ENCODE data around the gene ALK.

The ALK gene

GRCh38 chr2:29878898-29879297, 42.5 kb downstream of the ALK start:
- Histone ChIP-seq H3K4me1 (ENCODE audit: control insufficient read depth in 1 of 2, insufficient read depth in 1 of 2, low read depth in 1 of 2, low read length in 1 of 2) (no peaks in the 10 kb centered on the region), H3K27me3 (no peaks in the 10 kb centered on the region), H3K4me3 (ENCODE audit: low read depth in 1 of 2, low read length in 1 of 2) (no peak overlapping the region), H3K27ac (no peak overlapping the region), H3K36me3 (no peaks in the 10 kb centered on the region), H3K9me3 (no peaks in the 10 kb centered on the region)
- no peak for TF ChIP-seq CTCF (IDR thresholded peaks at IDR 0.05)

GRCh38 chr2:29876374-29876773, 45.0 kb downstream of the ALK start:
- H3K4me3 ChIP-seq (ENCODE audit: low read depth in 1 of 2, low read length in 1 of 2): no peak overlapping the region
- H3K36me3 ChIP-seq: no peaks in the 10 kb centered on the region
- no peak for TF ChIP-seq CTCF (IDR thresholded peaks at IDR 0.05)
- no peaks in the 10 kb centered on the region for H3K9me3 ChIP-seq
- no peaks in the 10 kb centered on the region for H3K4me1 ChIP-seq (ENCODE audit: control insufficient read depth in 1 of 2, insufficient read depth in 1 of 2, low read depth in 1 of 2, low read length in 1 of 2)
- no peak overlapping the region for H3K27ac ChIP-seq
- no peaks in the 10 kb centered on the region for H3K27me3 ChIP-seq

- H3K27ac ChIP-seq: no peak overlapping the region
- no peak for TF ChIP-seq CTCF (IDR thresholded peaks at IDR 0.05)
- no peaks in the 10 kb centered on the region for H3K9me3 ChIP-seq
- H3K4me3 ChIP-seq (ENCODE audit: low read depth in 1 of 2, low read length in 1 of 2): no peak overlapping the region
- H3K36me3 ChIP-seq: no peaks in the 10 kb centered on the region
- H3K4me1 ChIP-seq (ENCODE audit: control insufficient read depth in 1 of 2, insufficient read depth in 1 of 2, low read depth in 1 of 2, low read length in 1 of 2): no peaks in the 10 kb centered on the region
- no peaks in the 10 kb centered on the region for H3K27me3 ChIP-seq
Measured at GRCh38 chr2:29874745-29875144, 46.6 kb downstream of the ALK start.

- H3K27me3 ChIP-seq: no peaks in the 10 kb centered on the region
- TF ChIP-seq CTCF (IDR thresholded peaks at IDR 0.05): no peak
- H3K4me3 ChIP-seq (ENCODE audit: low read depth in 1 of 2, low read length in 1 of 2): no peak overlapping the region
- H3K36me3 ChIP-seq: no peaks in the 10 kb centered on the region
- H3K9me3 ChIP-seq: no peaks in the 10 kb centered on the region
- H3K27ac ChIP-seq: no peak overlapping the region
- H3K4me1 ChIP-seq (ENCODE audit: control insufficient read depth in 1 of 2, insufficient read depth in 1 of 2, low read depth in 1 of 2, low read length in 1 of 2): no peaks in the 10 kb centered on the region
Measured at GRCh38 chr2:29872870-29873269, 48.5 kb downstream of the ALK start.

- Histone ChIP-seq H3K36me3 (no peaks in the 10 kb centered on the region), H3K27ac (no peak overlapping the region), H3K27me3 (no peaks in the 10 kb centered on the region), H3K9me3 (no peaks in the 10 kb centered on the region), H3K4me1 (ENCODE audit: control insufficient read depth in 1 of 2, insufficient read depth in 1 of 2, low read depth in 1 of 2, low read length in 1 of 2) (no peaks in the 10 kb centered on the region), H3K4me3 (ENCODE audit: low read depth in 1 of 2, low read length in 1 of 2) (no peak overlapping the region)
- TF ChIP-seq CTCF (IDR thresholded peaks at IDR 0.05): no peak
Measured at GRCh38 chr2:29871541-29871940, 49.8 kb downstream of the ALK start.

- H3K27me3 ChIP-seq: peaks cover under 1% of the 10 kb centered on the region
- H3K9me3 ChIP-seq: no peaks in the 10 kb centered on the region
- no peak overlapping the region for H3K4me3 ChIP-seq (ENCODE audit: low read depth in 1 of 2, low read length in 1 of 2)
- no peaks in the 10 kb centered on the region for H3K36me3 ChIP-seq
- no peak overlapping the region for H3K27ac ChIP-seq
- TF ChIP-seq CTCF (IDR thresholded peaks at IDR 0.05): no peak
- H3K4me1 ChIP-seq (ENCODE audit: control insufficient read depth in 1 of 2, insufficient read depth in 1 of 2, low read depth in 1 of 2, low read length in 1 of 2): no peaks in the 10 kb centered on the region
Measured at GRCh38 chr2:29865512-29865911, 55.9 kb downstream of the ALK start.
